Limb (tissue), 2 donors: ENCODE results near the gene ZNF574.

Experiments used
- DNase-seq, 2 donors: peaks; one replicate each; pipeline ENCODE4 v3.0.0-alpha.2; 2016; ENCODE audit errors: extremely low spot score in 2 of 2

Gene ZNF574

GRCh38 chr19:42125536-42125935, 49.6 kb downstream of the ZNF574 start:
- no peak for DNase-seq

GRCh38 chr19:42126574-42126973, 50.6 kb downstream of the ZNF574 start:
- no peak for DNase-seq

GRCh38 chr19:42129399-42130253, 53.7 kb downstream of the ZNF574 start:
- DNase-seq: peak in 1 of 2 donors; percentile 31

GRCh38 chr19:42130254-42130573, 54.2 kb downstream of the ZNF574 start:
- no peak for DNase-seq
